Osteoblast (primary cell): ENCODE results near the gene ALCAM. TPM values are rescaled to one million over a fixed set of nuclear protein-coding genes. Genes with fewer than 3 reads are reported as not detected.

ENCODE experiments used
- DNase-seq: peaks from one replicate; pipeline ENCODE4 v3.0.0; 2011; ENCODE audit warnings: low spot score, mixed read lengths; ENCODE audit not compliant: insufficient read length; ENCODE audit errors: missing footprints
- H2AFZ ChIP-seq: 2 replicates; pipeline ENCODE4 v1.6.0; 2011; ENCODE audit warnings: mild to moderate bottlenecking, low read length
- H3K27ac ChIP-seq: 2 replicates; pipeline ENCODE4 v1.5.1; 2011; ENCODE audit warnings: mild to moderate bottlenecking, low read depth, low read length, moderate library complexity
- H3K27me3 ChIP-seq: 2 replicates; pipeline ENCODE4 v1.6.0; 2012; ENCODE audit warnings: mild to moderate bottlenecking, control low read depth, inconsistent platforms, low read length, moderate library complexity; ENCODE audit not compliant: insufficient read depth
- H3K36me3 ChIP-seq: 2 replicates; pipeline ENCODE4 v1.5.1; 2011; ENCODE audit warnings: mild to moderate bottlenecking, low read length, control low read depth, moderate library complexity; ENCODE audit not compliant: insufficient read depth
- H3K4me1 ChIP-seq: 2 replicates; pipeline ENCODE4 v1.5.1; 2011; ENCODE audit warnings: mild to moderate bottlenecking, low read length, control low read depth, moderate library complexity; ENCODE audit not compliant: insufficient read depth
- H3K4me2 ChIP-seq: 2 replicates; pipeline ENCODE4 v1.6.0; 2011; ENCODE audit warnings: mild to moderate bottlenecking, low read length; ENCODE audit not compliant: insufficient read depth
- H3K4me3 ChIP-seq: fragments of 200-600 bp; sonication (generic); 3 replicates; pipeline ENCODE4 v1.5.1; 2012; ENCODE audit warnings: mild to moderate bottlenecking, low read length, inconsistent platforms; ENCODE audit not compliant: insufficient read depth
- H3K79me2 ChIP-seq: 2 replicates; pipeline ENCODE4 v1.6.0; 2012; ENCODE audit warnings: mild to moderate bottlenecking, low read length, control low read depth, inconsistent platforms; ENCODE audit not compliant: insufficient read depth
- H3K9me3 ChIP-seq: 2 replicates; pipeline ENCODE4 v1.5.1; 2011; ENCODE audit warnings: low read depth, low read length, control low read depth
- H4K20me1 ChIP-seq: 2 replicates; pipeline ENCODE4 v1.6.0; 2012; ENCODE audit warnings: mild to moderate bottlenecking, low read length, control low read depth; ENCODE audit not compliant: insufficient read depth
- CTCF ChIP-seq: IDR thresholded peaks from 2 replicates; pipeline ENCODE4 v1.5.1; 2011; ENCODE audit warnings: mild to moderate bottlenecking, low read depth, low read length, moderate library complexity; ENCODE audit errors: extremely low read depth
- total RNA-seq: library from RNA; depleted of rRNA; stranded (reverse); fragments of >200 nt; gene quantifications from 2 replicates; pipeline ENCODE4 v1.2.3, GENCODE V29; 2012

Gene ALCAM
- total RNA-seq, 1 donor, result 178 TPM

- Histone ChIP-seq H2AFZ (no peak overlapping the region), H3K36me3 (no peaks in the 10 kb centered on the region), H3K27ac (no peak overlapping the region), H3K4me3 (no peak overlapping the region), H3K4me1 (no peaks in the 10 kb centered on the region), H4K20me1 (no peaks in the 10 kb centered on the region), H3K4me2 (no peak overlapping the region), H3K9me3 (no peaks in the 10 kb centered on the region), H3K79me2 (no peaks in the 10 kb centered on the region), H3K27me3 (no peaks in the 10 kb centered on the region)
- no peak for TF ChIP-seq CTCF
- DNase-seq, result no peak
Observed at GRCh38 chr3:105324951-105325350, 41.8 kb upstream of the ALCAM start.

GRCh38 chr3:105327662-105328337 lies 38.9 kb upstream of the ALCAM start:
- TF ChIP-seq CTCF, result no peak
- H4K20me1 ChIP-seq, result no peaks in the 10 kb centered on the region
- no peaks in the 10 kb centered on the region for H3K36me3 ChIP-seq
- no peaks in the 10 kb centered on the region for H3K27me3 ChIP-seq
- H3K9me3 ChIP-seq, result no peaks in the 10 kb centered on the region
- H2AFZ ChIP-seq, result no peak overlapping the region
- no peak for DNase-seq
- no peaks in the 10 kb centered on the region for H3K4me1 ChIP-seq
- H3K4me2 ChIP-seq, result no peak overlapping the region
- H3K4me3 ChIP-seq, result no peak overlapping the region
- no peaks in the 10 kb centered on the region for H3K79me2 ChIP-seq
- no peak overlapping the region for H3K27ac ChIP-seq

- Histone ChIP-seq H4K20me1 (no peaks in the 10 kb centered on the region), H3K27me3 (no peaks in the 10 kb centered on the region), H3K4me2 (no peak overlapping the region), H3K4me1 (no peaks in the 10 kb centered on the region), H2AFZ (no peak overlapping the region), H3K79me2 (no peaks in the 10 kb centered on the region), H3K36me3 (no peaks in the 10 kb centered on the region), H3K27ac (no peak overlapping the region), H3K4me3 (no peak overlapping the region), H3K9me3 (no peaks in the 10 kb centered on the region)
- DNase-seq, result no peak
- TF ChIP-seq CTCF, result no peak
Observed at GRCh38 chr3:105328338-105328730, 38.4 kb upstream of the ALCAM start.

- no peaks in the 10 kb centered on the region for H3K79me2 ChIP-seq
- no peak overlapping the region for H3K27ac ChIP-seq
- no peak for TF ChIP-seq CTCF
- no peaks in the 10 kb centered on the region for H3K36me3 ChIP-seq
- no peaks in the 10 kb centered on the region for H4K20me1 ChIP-seq
- no peak for DNase-seq
- no peaks in the 10 kb centered on the region for H3K4me1 ChIP-seq
- no peaks in the 10 kb centered on the region for H3K9me3 ChIP-seq
- no peak overlapping the region for H2AFZ ChIP-seq
- no peaks in the 10 kb centered on the region for H3K27me3 ChIP-seq
- H3K4me3 ChIP-seq, result no peak overlapping the region
- no peak overlapping the region for H3K4me2 ChIP-seq
Observed at GRCh38 chr3:105332961-105333360, 33.7 kb upstream of the ALCAM start.
